Upper lobe of left lung (tissue), 4 donors: ENCODE data around the gene HIVEP2.

Source experiments
- CTCF ChIP-seq, 6 experiments: fragments of 450-650 bp in 4 of 6; fragments of 200-600 bp in 2 of 6; sonication (generic) in 2 of 6; IDR thresholded peaks; one replicate each; pipeline ENCODE4 v1.5.1; 2016 to 2019; ENCODE audit warnings: antibody characterized with exemption in 6 of 6
- EP300 ChIP-seq, 4 donors: sonication (generic); formaldehyde crosslinking; IDR thresholded peaks; one replicate each; pipeline ENCODE4 v1.5.1; 2017; ENCODE audit warnings: antibody characterized with exemption in 4 of 4, control low read depth in 2 of 4

GRCh38 chr6:142952614-142953013 lies 7.6 kb upstream of the HIVEP2 start:
- TF ChIP-seq CTCF (IDR thresholded peaks at IDR 0.05): no peak
- no peak for TF ChIP-seq EP300 (IDR thresholded peaks at IDR 0.05)
